ENCODE data around the gene CRYGA. TPM values are rescaled to one million over a fixed set of nuclear protein-coding genes. Genes with fewer than 3 reads are reported as not detected.

The CRYGA gene
- total RNA-seq, 1 donor from 2014 or later, result not detected

GRCh38 chr2:208156439-208156838 is 7.0 kb downstream of the CRYGA start:
- H3K27me3 Mint-ChIP-seq (ENCODE audit: low read depth), result no peaks in the 10 kb centered on the region
- no peaks in the 10 kb centered on the region for H3K36me3 Mint-ChIP-seq (ENCODE audit: low read depth)
- H3K4me3 Mint-ChIP-seq, result no peak overlapping the region
- no peak for TF ChIP-seq CTCF (conservative IDR thresholded peaks at IDR 0.05)
- H3K27ac Mint-ChIP-seq (ENCODE audit: unreplicated experiment), result no peak overlapping the region
- peaks cover 2% of the 10 kb centered on the region for H3K9me3 Mint-ChIP-seq
- DNase-seq (ENCODE audit: low read depth, low spot score), result no peak
- peaks cover 7% of the 10 kb centered on the region for H3K4me1 Mint-ChIP-seq

- no peak for TF ChIP-seq CTCF (conservative IDR thresholded peaks at IDR 0.05)
- H3K36me3 Mint-ChIP-seq (ENCODE audit: low read depth), result no peaks in the 10 kb centered on the region
- no peak for DNase-seq (ENCODE audit: low read depth, low spot score)
- H3K4me1 Mint-ChIP-seq, result peaks cover 7% of the 10 kb centered on the region
- peaks cover 5% of the 10 kb centered on the region for H3K9me3 Mint-ChIP-seq
- H3K27me3 Mint-ChIP-seq (ENCODE audit: low read depth), result no peaks in the 10 kb centered on the region
- H3K4me3 Mint-ChIP-seq, result no peak overlapping the region
- H3K27ac Mint-ChIP-seq (ENCODE audit: unreplicated experiment), result no peak overlapping the region
These were observed 10.2 kb downstream of the CRYGA start for GRCh38 chr2:208153156-208153555.

GRCh38 chr2:208150956-208151355 is 12.4 kb downstream of the CRYGA start:
- Mint-ChIP-seq H3K27me3 (ENCODE audit: low read depth) (no peaks in the 10 kb centered on the region), H3K27ac (ENCODE audit: unreplicated experiment) (no peak overlapping the region), H3K4me3 (no peak overlapping the region), H3K9me3 (peaks cover 5% of the 10 kb centered on the region), H3K4me1 (peaks cover 9% of the 10 kb centered on the region), H3K36me3 (ENCODE audit: low read depth) (no peaks in the 10 kb centered on the region)
- no peak for DNase-seq (ENCODE audit: low read depth, low spot score)
- no peak for TF ChIP-seq CTCF (conservative IDR thresholded peaks at IDR 0.05)

GRCh38 chr2:208150094-208150493 is 13.3 kb downstream of the CRYGA start:
- Mint-ChIP-seq H3K9me3 (peaks cover 5% of the 10 kb centered on the region), H3K4me1 (peaks cover 7% of the 10 kb centered on the region), H3K27ac (ENCODE audit: unreplicated experiment) (no peak overlapping the region), H3K36me3 (ENCODE audit: low read depth) (no peaks in the 10 kb centered on the region), H3K4me3 (no peak overlapping the region), H3K27me3 (ENCODE audit: low read depth) (no peaks in the 10 kb centered on the region)
- TF ChIP-seq CTCF (conservative IDR thresholded peaks at IDR 0.05), result no peak
- DNase-seq (ENCODE audit: low read depth, low spot score), result no peak

GRCh38 chr2:208148803-208149202 is 14.6 kb downstream of the CRYGA start:
- H3K27ac Mint-ChIP-seq (ENCODE audit: unreplicated experiment), result no peak overlapping the region
- peak; percentile 39 for TF ChIP-seq CTCF (conservative IDR thresholded peaks at IDR 0.05)
- H3K4me1 Mint-ChIP-seq, result peaks cover 7% of the 10 kb centered on the region
- no peak for DNase-seq (ENCODE audit: low read depth, low spot score)
- no peaks in the 10 kb centered on the region for H3K27me3 Mint-ChIP-seq (ENCODE audit: low read depth)
- H3K9me3 Mint-ChIP-seq, result peaks cover 5% of the 10 kb centered on the region
- no peak overlapping the region for H3K4me3 Mint-ChIP-seq
- H3K36me3 Mint-ChIP-seq (ENCODE audit: low read depth), result no peaks in the 10 kb centered on the region

- Mint-ChIP-seq H3K36me3 (ENCODE audit: low read depth) (no peaks in the 10 kb centered on the region), H3K9me3 (peaks cover 5% of the 10 kb centered on the region), H3K4me1 (peaks cover 10% of the 10 kb centered on the region), H3K4me3 (no peak overlapping the region), H3K27me3 (ENCODE audit: low read depth) (no peaks in the 10 kb centered on the region), H3K27ac (ENCODE audit: unreplicated experiment) (no peak overlapping the region)
- DNase-seq (ENCODE audit: low read depth, low spot score), result no peak
- no peak for TF ChIP-seq CTCF (conservative IDR thresholded peaks at IDR 0.05)
These were observed 15.6 kb downstream of the CRYGA start for GRCh38 chr2:208147759-208148158.
